ENCODE measurements around the gene AGA.

DNA sequence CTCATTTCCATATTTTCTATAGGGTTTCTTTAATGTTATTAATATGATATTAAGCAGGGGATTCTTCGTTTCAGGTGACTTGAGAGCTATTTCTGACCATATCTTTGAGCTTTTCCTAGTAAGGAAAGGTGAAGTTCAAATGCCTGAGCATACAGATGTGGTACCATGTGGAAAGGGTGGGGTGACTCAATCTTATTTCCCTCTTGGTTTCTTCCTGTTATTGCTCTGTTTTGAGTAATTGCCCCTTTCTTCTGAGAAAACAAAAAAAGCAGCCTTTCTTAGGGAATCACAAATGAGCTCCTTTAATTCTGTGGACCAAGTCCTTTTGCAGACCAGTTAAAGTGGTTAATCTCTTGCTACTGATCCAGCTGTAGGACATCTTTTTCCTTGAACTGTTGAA, 41.0 kb upstream of the AGA start:
- TF ChIP-seq, protein P1, sequence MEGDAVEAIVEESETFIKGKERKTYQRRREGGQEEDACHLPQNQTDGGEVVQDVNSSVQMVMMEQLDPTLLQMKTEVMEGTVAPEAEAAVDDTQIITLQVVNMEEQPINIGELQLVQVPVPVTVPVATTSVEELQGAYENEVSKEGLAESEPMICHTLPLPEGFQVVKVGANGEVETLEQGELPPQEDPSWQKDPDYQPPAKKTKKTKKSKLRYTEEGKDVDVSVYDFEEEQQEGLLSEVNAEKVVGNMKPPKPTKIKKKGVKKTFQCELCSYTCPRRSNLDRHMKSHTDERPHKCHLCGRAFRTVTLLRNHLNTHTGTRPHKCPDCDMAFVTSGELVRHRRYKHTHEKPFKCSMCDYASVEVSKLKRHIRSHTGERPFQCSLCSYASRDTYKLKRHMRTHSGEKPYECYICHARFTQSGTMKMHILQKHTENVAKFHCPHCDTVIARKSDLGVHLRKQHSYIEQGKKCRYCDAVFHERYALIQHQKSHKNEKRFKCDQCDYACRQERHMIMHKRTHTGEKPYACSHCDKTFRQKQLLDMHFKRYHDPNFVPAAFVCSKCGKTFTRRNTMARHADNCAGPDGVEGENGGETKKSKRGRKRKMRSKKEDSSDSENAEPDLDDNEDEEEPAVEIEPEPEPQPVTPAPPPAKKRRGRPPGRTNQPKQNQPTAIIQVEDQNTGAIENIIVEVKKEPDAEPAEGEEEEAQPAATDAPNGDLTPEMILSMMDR (IDR thresholded peaks at IDR 0.05; ENCODE audit: low read length) = no peak
- no peak for TF ChIP-seq EZH2 (optimal IDR thresholded peaks at IDR 0.05; ENCODE audit: low read depth, low read length)
